Liver (tissue), 9 donors: Measurements from ENCODE around the gene KDM5B. TPM values are rescaled to one million over a fixed set of nuclear protein-coding genes. Genes with fewer than 3 reads are reported as not detected.

Experiments used
- DNase-seq: peaks from one replicate; pipeline ENCODE4 v3.0.0-alpha.2; 2017; ENCODE audit warnings: low spot score
- H3K27ac ChIP-seq, 2 donors: one replicate each; pipeline ENCODE4 v1.7.0; 2013; ENCODE audit warnings: inconsistent platforms in 2 of 2, low read length in 2 of 2, control low read depth in 1 of 2, low read depth in 1 of 2, mild to moderate bottlenecking in 1 of 2
- H3K27me3 ChIP-seq, 4 donors: one replicate each; pipeline versions ENCODE4 v1.6.1 to v1.7.0; 2013; ENCODE audit warnings: low read length in 3 of 4, inconsistent platforms in 1 of 4, mild to moderate bottlenecking in 1 of 4, moderate library complexity in 1 of 4; ENCODE audit not compliant: control insufficient read depth in 4 of 4, insufficient read depth in 4 of 4
- H3K36me3 ChIP-seq, 4 donors: one replicate each; pipeline versions ENCODE4 v1.6.1 to v1.7.0; 2013; ENCODE audit warnings: low read length in 3 of 4, mild to moderate bottlenecking in 3 of 4, low read depth in 1 of 4, moderate library complexity in 1 of 4; ENCODE audit not compliant: control insufficient read depth in 4 of 4, insufficient read depth in 3 of 4
- H3K4me1 ChIP-seq, 4 donors: one replicate each; pipeline versions ENCODE4 v1.6.1 to v1.7.0; 2013; ENCODE audit warnings: low read length in 3 of 4, mild to moderate bottlenecking in 3 of 4, moderate library complexity in 1 of 4; ENCODE audit not compliant: control insufficient read depth in 4 of 4, insufficient read depth in 4 of 4
- H3K4me3 ChIP-seq, 3 donors: one replicate each; pipeline versions ENCODE4 v1.6.1 to v1.7.0; 2013; ENCODE audit warnings: low read length in 3 of 3, control low read depth in 1 of 3, low read depth in 1 of 3, mild to moderate bottlenecking in 1 of 3
- H3K9ac ChIP-seq, 2 donors: one replicate each; pipeline ENCODE4 v1.7.0; 2013; ENCODE audit warnings: low read length in 2 of 2, mild to moderate bottlenecking in 2 of 2, moderate library complexity in 2 of 2, control low read depth in 1 of 2, low read depth in 1 of 2
- H3K9me3 ChIP-seq, 4 donors: one replicate each; pipeline versions ENCODE4 v1.6.1 to v1.7.0; 2013; ENCODE audit warnings: low read length in 3 of 4; ENCODE audit not compliant: control insufficient read depth in 4 of 4
- CTCF ChIP-seq: fragments of 150-350 bp; IDR thresholded peaks from 2 replicates; pipeline ENCODE4 v1.5.1; 2017; ENCODE audit warnings: improper control_type of control experiment, low read depth, low read length; ENCODE audit not compliant: missing input control
- EGR1 ChIP-seq, 2 donors: IDR thresholded peaks; 2 replicates each; pipeline ENCODE4 v1.6.1; 2016 to 2018; ENCODE audit warnings: antibody characterized with exemption in 2 of 2, low read depth in 2 of 2
- FOXA1 ChIP-seq: IDR thresholded peaks from 2 replicates; pipeline ENCODE4 v1.6.1; 2016; ENCODE audit warnings: antibody characterized with exemption
- FOXA2 ChIP-seq: IDR thresholded peaks from 2 replicates; pipeline ENCODE4 v1.6.1; 2016; ENCODE audit warnings: antibody characterized with exemption
- GABPA ChIP-seq, 2 donors: IDR thresholded peaks in 1 of 2; conservative IDR thresholded peaks in 1 of 2; 2 replicates each; pipeline ENCODE4 v1.6.1; 2016; ENCODE audit warnings: antibody characterized with exemption in 2 of 2, mild to moderate bottlenecking in 1 of 2, moderate library complexity in 1 of 2
- HNF4A ChIP-seq, 2 donors: conservative IDR thresholded peaks; 2 replicates each; pipeline ENCODE4 v1.6.1; 2016; ENCODE audit warnings: antibody characterized with exemption in 2 of 2, mild to moderate bottlenecking in 2 of 2
- HNF4G ChIP-seq: IDR thresholded peaks from 2 replicates; pipeline ENCODE4 v1.6.1; 2016; ENCODE audit warnings: antibody characterized with exemption
- JUND ChIP-seq, 2 donors: IDR thresholded peaks; 2 replicates each; pipeline ENCODE4 v1.6.1; 2016; ENCODE audit warnings: antibody characterized with exemption in 2 of 2
- MAX ChIP-seq: IDR thresholded peaks from 2 replicates; pipeline ENCODE4 v1.6.1; 2016; ENCODE audit warnings: antibody characterized with exemption
- NR2F2 ChIP-seq: IDR thresholded peaks from 2 replicates; pipeline ENCODE4 v1.6.1; 2016; ENCODE audit warnings: antibody characterized with exemption
- RAD21 ChIP-seq, 2 donors: IDR thresholded peaks; 2 replicates each; pipeline ENCODE4 v1.6.1; 2016; ENCODE audit warnings: antibody characterized with exemption in 2 of 2, mild to moderate bottlenecking in 2 of 2
- REST ChIP-seq: IDR thresholded peaks from 2 replicates; pipeline ENCODE4 v1.6.1; 2016; ENCODE audit warnings: antibody characterized with exemption, mild to moderate bottlenecking
- RXRA ChIP-seq, 2 donors: IDR thresholded peaks; 2 replicates each; pipeline ENCODE4 v1.6.1; 2017 to 2018; ENCODE audit warnings: antibody characterized with exemption in 2 of 2, mild to moderate bottlenecking in 1 of 2
- SP1 ChIP-seq: IDR thresholded peaks from 2 replicates; pipeline ENCODE4 v1.6.1; 2018; ENCODE audit warnings: antibody characterized with exemption, mild to moderate bottlenecking
- TAF1 ChIP-seq: conservative IDR thresholded peaks from 2 replicates; pipeline ENCODE4 v1.6.1; 2016; ENCODE audit warnings: antibody characterized with exemption, mild to moderate bottlenecking
- YY1 ChIP-seq: IDR thresholded peaks from 2 replicates; pipeline ENCODE4 v1.6.1; 2016; ENCODE audit warnings: antibody characterized with exemption, mild to moderate bottlenecking
- ZBTB33 ChIP-seq: IDR thresholded peaks from 2 replicates; pipeline ENCODE4 v1.6.1; 2016; ENCODE audit warnings: antibody characterized with exemption
- WGBS: extraction: QIAGEN DNeasy Blood & Tissue Kit; methylation state at CpG from one replicate; pipeline ENCODE4 v1.1.7; 2013; 5-methylcytosine and 5-hydroxymethylcytosine counted together
- polyA plus RNA-seq, 2 donors: library from polyadenylated mRNA; stranded (reverse) in 1 of 2; unstranded in 1 of 2; fragments of 200-250 nt in 1 of 2; fragments of >200 nt in 1 of 2; fragmentation: Nextera tagmentation in 1 of 2; extraction: Ambion mirVana in 1 of 2; gene quantifications; one replicate each; pipeline versions ENCODE4 v1.2.1 to v1.2.3, GENCODE V29; 2013 to 2015
- total RNA-seq, 2 donors: library from RNA; depleted of rRNA; stranded (reverse); fragments of >200 nt; gene quantifications; one replicate each; pipeline ENCODE4 v1.2.3, GENCODE V29; 2014
- donor health status: healthy.
- donor health status: healthy.
- donor health status: healthy.
- donor health status: healthy.
- donor health status: healthy.

KDM5B gene
- total and polyA plus RNA-seq, 4 donors = 3.4 to 33.7 (median 14.8) TPM

GRCh38 chr1:202708456-202709275, 99.6 kb downstream of the KDM5B start:
- H3K4me3 ChIP-seq = no peak overlapping the region
- H3K27ac ChIP-seq = no peak overlapping the region
- WGBS = 65% methylated on average over 12 of the region's 12 CpGs
- peaks cover 6 to 13% (median 10%) of the 10 kb centered on the region in 4 donors for H3K4me1 ChIP-seq
- H3K36me3 ChIP-seq = no peaks in the 10 kb centered on the region
- TF ChIP-seq REST = no peak
- no peak for TF ChIP-seq HNF4G
- TF ChIP-seq FOXA1 = no peak
- TF ChIP-seq RAD21 (IDR thresholded peaks at IDR 0.05) = no peak
- no peak for TF ChIP-seq ZBTB33
- no peak for TF ChIP-seq NR2F2
- TF ChIP-seq TAF1 = no peak
- no peak for TF ChIP-seq EGR1 (IDR thresholded peaks at IDR 0.05; ENCODE audit: low read depth in 2 of 2)
- no peak for TF ChIP-seq JUND (IDR thresholded peaks at IDR 0.05)
- no peak for TF ChIP-seq YY1
- TF ChIP-seq HNF4A (conservative IDR thresholded peaks at IDR 0.05) = no peak
- no peak for TF ChIP-seq CTCF
- TF ChIP-seq RXRA (IDR thresholded peaks at IDR 0.05) = no peak
- no peak for TF ChIP-seq MAX
- TF ChIP-seq SP1 = no peak
- no peak overlapping the region for H3K9ac ChIP-seq
- H3K27me3 ChIP-seq = peaks cover 0 to 3% (median 0%) of the 10 kb centered on the region in 4 donors
- DNase-seq = no peak
- no peaks in the 10 kb centered on the region for H3K9me3 ChIP-seq

GRCh38 chr1:202706851-202707250, 101.4 kb downstream of the KDM5B start:
- DNase-seq = no peak
- no peak overlapping the region for H3K9ac ChIP-seq
- no peaks in the 10 kb centered on the region for H3K9me3 ChIP-seq
- H3K27ac ChIP-seq = no peak overlapping the region
- no peak overlapping the region for H3K4me3 ChIP-seq
- H3K27me3 ChIP-seq = peaks cover 0 to 4% (median 2%) of the 10 kb centered on the region in 4 donors
- peaks cover 6 to 13% (median 10%) of the 10 kb centered on the region in 4 donors for H3K4me1 ChIP-seq
- TF ChIP-seq TAF1 (no peak), HNF4G (no peak), GABPA (IDR thresholded peaks at IDR 0.05 in 1 of 2, conservative IDR thresholded peaks at IDR 0.05 in 1 of 2) (no peak), RAD21 (IDR thresholded peaks at IDR 0.05) (no peak), CTCF (no peak), FOXA2 (no peak), MAX (no peak), RXRA (IDR thresholded peaks at IDR 0.05) (no peak), YY1 (no peak), HNF4A (conservative IDR thresholded peaks at IDR 0.05) (no peak)
- 74% methylated on average over 5 of the region's 5 CpGs for WGBS
- H3K36me3 ChIP-seq = no peaks in the 10 kb centered on the region
